Caco-2 (cell line): Measurements from ENCODE around the gene SERINC2. TPM values are rescaled to one million over a fixed set of nuclear protein-coding genes. Genes with fewer than 3 reads are reported as not detected.

Experiments used
- BruUV-seq: library from RNA; stranded (reverse); fragments of 400-500 nt; replicated peaks from 2 replicates; lab custom pipeline; 2021; lab: Mats Ljungman, UMichigan
- CTCF ChIA-PET: fragments of 300-600 bp; sonication (Branson Sonifier 250); formaldehyde crosslinking; loops from one replicate; lab custom pipeline; 2022; ENCODE audit warnings: antibody characterized with exemption; lab: Charles Lee
- POLR2A ChIA-PET: fragments of 300-600 bp; sonication (Branson Sonifier 250); formaldehyde crosslinking; loops from one replicate; lab custom pipeline; 2022; ENCODE audit warnings: antibody characterized with exemption; lab: Charles Lee
- DNase-seq, 2 experiments: peaks; one replicate each; pipeline versions ENCODE4 v3.0.0 to v3.0.0-alpha.2; 2020 to 2022
- H3K27me3 ChIP-seq: replicated peaks from 2 replicates; pipeline ENCODE4 v1.6.0; 2011; ENCODE audit warnings: low read length; ENCODE audit not compliant: control insufficient read depth, insufficient read depth
- H3K36me3 ChIP-seq: 2 replicates; pipeline ENCODE4 v1.5.1; 2011; ENCODE audit warnings: low read length; ENCODE audit not compliant: control insufficient read depth, insufficient read depth
- H3K4me1 ChIP-seq: fragments of 250-450 bp; sonication (Bioruptor Pico); 2 replicates; pipeline ENCODE4 v1.5.1; 2020; ENCODE audit warnings: mild to moderate bottlenecking
- H3K4me3 ChIP-seq: 2 replicates; pipeline ENCODE4 v1.5.1; 2011; ENCODE audit warnings: low read depth, mild to moderate bottlenecking, control low read depth, low read length
- H3K9me3 ChIP-seq: fragments of 250-450 bp; sonication (Bioruptor Pico); 2 replicates; pipeline ENCODE4 v1.5.1; 2020; ENCODE audit warnings: mild to moderate bottlenecking, moderate library complexity
- H3K27ac Mint-ChIP-seq: one replicate; pipeline ENCODE4 v1.8.0; 2022; ENCODE audit warnings: mixed read lengths; ENCODE audit not compliant: unreplicated experiment
- H3K27me3 Mint-ChIP-seq: one replicate; pipeline ENCODE4 v1.8.0; 2022; ENCODE audit warnings: mixed read lengths; ENCODE audit not compliant: insufficient read depth, unreplicated experiment
- H3K36me3 Mint-ChIP-seq: one replicate; pipeline ENCODE4 v1.8.0; 2022; ENCODE audit warnings: mild to moderate bottlenecking, mixed read lengths; ENCODE audit not compliant: insufficient read depth, unreplicated experiment
- H3K4me1 Mint-ChIP-seq: one replicate; pipeline ENCODE4 v1.8.0; 2022; ENCODE audit warnings: low read depth, mixed read lengths; ENCODE audit not compliant: unreplicated experiment
- H3K4me3 Mint-ChIP-seq: one replicate; pipeline ENCODE4 v1.8.0; 2022; ENCODE audit warnings: mild to moderate bottlenecking, moderate library complexity, mixed read lengths; ENCODE audit not compliant: unreplicated experiment
- H3K9me3 Mint-ChIP-seq: one replicate; pipeline ENCODE4 v1.8.0; 2022; ENCODE audit warnings: mixed read lengths; ENCODE audit not compliant: unreplicated experiment
- intact Hi-C: fragments of 100-400 bp; cut with micrococcal nuclease; formaldehyde crosslinking; loops from one replicate; pipeline ENCODE4 v1.10.0; 2022; ENCODE audit not compliant: unreplicated experiment
- total RNA-seq: library from RNA; stranded (reverse); gene quantifications from 2 replicates; pipeline ENCODE4 v1.2.3, GENCODE V29; 2022
- TF ChIP-seq, protein P1 (sequence below), 2 experiments: fragments of 200-600 bp in 1 of 2; IDR thresholded peaks; 1 replicate in 1 of 2; 2 replicates in 1 of 2; pipeline versions ENCODE4 v1.5.1 to v1.8.0; 2011 to 2022; ENCODE audit warnings: antibody characterized with exemption in 1 of 2, control low read depth in 1 of 2, inconsistent platforms in 1 of 2, low read depth in 1 of 2, low read length in 1 of 2, mild to moderate bottlenecking in 1 of 2, moderate library complexity in 1 of 2; ENCODE audit not compliant: insufficient read depth in 1 of 2, severe bottlenecking in 1 of 2, unreplicated experiment in 1 of 2

Gene SERINC2
- total RNA-seq, 1 experiment from 2014 or later: 30.0 TPM

DNA sequence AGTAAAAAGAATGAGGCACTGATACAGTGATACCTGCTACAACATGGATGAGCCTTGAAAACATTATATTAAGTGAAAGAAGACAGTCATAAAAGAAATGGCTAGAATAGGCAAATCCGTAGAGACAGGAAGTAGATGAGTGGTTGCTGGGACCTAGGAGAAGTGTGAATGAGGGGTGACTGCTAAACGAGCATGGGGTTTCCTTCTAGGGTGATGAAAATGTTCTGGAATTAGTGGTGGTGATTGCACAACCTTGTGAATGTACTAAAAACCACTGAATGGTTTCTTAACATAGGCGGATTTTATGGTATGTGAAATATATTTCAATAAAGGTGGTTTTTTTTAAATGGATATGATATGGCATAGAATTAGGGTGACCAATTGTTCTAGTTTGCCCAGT, 12.6 kb upstream of the SERINC2 start:
- Histone ChIP-seq H3K9me3 (no peaks in the 10 kb centered on the region), H3K4me3 (no peak overlapping the region), H3K4me1 (peaks cover 7% of the 10 kb centered on the region; the same call in 1 of the 2 replicates), H3K27me3 (no peaks in the 10 kb centered on the region), H3K36me3 (no peaks in the 10 kb centered on the region)
- no TSS peak for BruUV-seq
- H3K27me3 Mint-ChIP-seq: no peaks in the 10 kb centered on the region
- ChIA-PET CTCF (no interaction called here), POLR2A (no interaction called here)
- H3K4me3 Mint-ChIP-seq: no peak overlapping the region
- H3K4me1 Mint-ChIP-seq: peaks cover 6% of the 10 kb centered on the region
- TF ChIP-seq, protein P1, sequence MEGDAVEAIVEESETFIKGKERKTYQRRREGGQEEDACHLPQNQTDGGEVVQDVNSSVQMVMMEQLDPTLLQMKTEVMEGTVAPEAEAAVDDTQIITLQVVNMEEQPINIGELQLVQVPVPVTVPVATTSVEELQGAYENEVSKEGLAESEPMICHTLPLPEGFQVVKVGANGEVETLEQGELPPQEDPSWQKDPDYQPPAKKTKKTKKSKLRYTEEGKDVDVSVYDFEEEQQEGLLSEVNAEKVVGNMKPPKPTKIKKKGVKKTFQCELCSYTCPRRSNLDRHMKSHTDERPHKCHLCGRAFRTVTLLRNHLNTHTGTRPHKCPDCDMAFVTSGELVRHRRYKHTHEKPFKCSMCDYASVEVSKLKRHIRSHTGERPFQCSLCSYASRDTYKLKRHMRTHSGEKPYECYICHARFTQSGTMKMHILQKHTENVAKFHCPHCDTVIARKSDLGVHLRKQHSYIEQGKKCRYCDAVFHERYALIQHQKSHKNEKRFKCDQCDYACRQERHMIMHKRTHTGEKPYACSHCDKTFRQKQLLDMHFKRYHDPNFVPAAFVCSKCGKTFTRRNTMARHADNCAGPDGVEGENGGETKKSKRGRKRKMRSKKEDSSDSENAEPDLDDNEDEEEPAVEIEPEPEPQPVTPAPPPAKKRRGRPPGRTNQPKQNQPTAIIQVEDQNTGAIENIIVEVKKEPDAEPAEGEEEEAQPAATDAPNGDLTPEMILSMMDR (IDR thresholded peaks at IDR 0.05; ENCODE audit: insufficient read depth in 1 of 2, low read depth in 1 of 2, low read length in 1 of 2, severe bottlenecking in 1 of 2, unreplicated experiment in 1 of 2): no peak
- no peaks in the 10 kb centered on the region for H3K9me3 Mint-ChIP-seq
- no peaks in the 10 kb centered on the region for H3K36me3 Mint-ChIP-seq
- no peak overlapping the region for H3K27ac Mint-ChIP-seq
- intact Hi-C loops: no loop called here
- no peak for DNase-seq

DNA sequence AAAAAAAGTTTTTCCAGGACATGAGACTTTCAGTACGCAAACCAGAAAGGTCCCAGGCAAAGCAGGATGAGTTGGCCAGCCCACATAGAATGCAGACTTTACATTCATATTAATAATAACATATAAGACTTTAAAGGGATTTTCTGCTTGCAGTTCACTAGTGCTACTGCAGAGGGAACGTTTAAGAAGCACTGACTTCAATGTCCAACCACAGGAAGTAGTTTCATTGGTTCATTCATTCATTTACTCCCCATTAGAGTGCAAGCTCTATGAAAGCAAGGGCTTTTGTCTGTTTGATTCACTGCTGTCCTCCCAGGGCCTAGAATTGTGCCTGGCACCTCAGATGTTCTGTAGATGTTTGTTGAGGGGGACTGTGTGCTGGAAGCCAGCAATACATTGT, 11.8 kb upstream of the SERINC2 start:
- no peak overlapping the region for H3K4me3 ChIP-seq
- no peaks in the 10 kb centered on the region for H3K27me3 ChIP-seq
- Mint-ChIP-seq H3K27ac (no peak overlapping the region), H3K27me3 (no peaks in the 10 kb centered on the region), H3K4me3 (no peak overlapping the region), H3K9me3 (no peaks in the 10 kb centered on the region), H3K4me1 (peaks cover 6% of the 10 kb centered on the region), H3K36me3 (no peaks in the 10 kb centered on the region)
- ChIA-PET POLR2A (no interaction called here), CTCF (no interaction called here)
- TF ChIP-seq, protein P1 (IDR thresholded peaks at IDR 0.05; ENCODE audit: insufficient read depth in 1 of 2, low read depth in 1 of 2, low read length in 1 of 2, severe bottlenecking in 1 of 2, unreplicated experiment in 1 of 2): no peak
- no peaks in the 10 kb centered on the region for H3K36me3 ChIP-seq
- H3K4me1 ChIP-seq: peaks cover 7% of the 10 kb centered on the region; the same call in 1 of the 2 replicates
- no peak for DNase-seq
- BruUV-seq: no TSS peak
- intact Hi-C loops: no loop called here
- no peaks in the 10 kb centered on the region for H3K9me3 ChIP-seq

DNA sequence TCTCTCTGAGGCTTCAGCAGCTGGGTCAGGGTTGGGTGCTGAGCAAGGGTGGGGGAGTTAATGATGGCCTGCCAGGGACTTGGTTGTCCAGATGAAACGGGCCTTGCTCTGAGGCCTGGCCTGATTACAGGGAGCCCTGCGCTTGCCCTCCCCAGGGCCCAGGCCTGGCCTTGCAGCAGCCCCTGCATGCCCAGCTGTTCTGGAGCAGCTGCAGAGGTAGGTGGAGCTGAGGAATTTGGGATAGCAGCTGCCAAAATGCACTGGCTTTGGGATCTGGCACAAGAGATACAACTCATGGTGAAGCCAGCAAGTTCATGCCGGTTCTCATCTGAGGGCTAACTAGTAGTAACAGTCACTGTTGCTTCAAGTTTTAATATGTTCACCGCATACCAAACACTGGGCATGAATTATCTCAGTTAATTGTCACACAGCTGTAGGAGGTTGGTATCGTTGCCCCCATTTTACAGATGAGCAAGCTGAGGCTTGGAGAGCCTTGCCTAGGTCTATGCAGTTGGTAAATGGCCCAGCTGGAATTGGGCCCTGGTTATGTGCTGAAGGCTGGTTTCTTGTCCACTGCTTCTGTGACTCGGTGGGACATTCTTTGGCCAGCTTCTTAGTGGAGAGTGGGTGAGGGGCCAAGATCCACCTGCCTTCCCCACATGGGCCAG, 7.3 kb upstream of the SERINC2 start:
- no peak overlapping the region for H3K4me3 Mint-ChIP-seq
- TF ChIP-seq, protein P1 (IDR thresholded peaks at IDR 0.05; ENCODE audit: insufficient read depth in 1 of 2, low read depth in 1 of 2, low read length in 1 of 2, severe bottlenecking in 1 of 2, unreplicated experiment in 1 of 2): no peak
- Histone ChIP-seq H3K4me3 (no peak overlapping the region), H3K9me3 (no peaks in the 10 kb centered on the region), H3K36me3 (no peaks in the 10 kb centered on the region), H3K4me1 (no peaks in the 10 kb centered on the region), H3K27me3 (no peaks in the 10 kb centered on the region)
- no peak for DNase-seq
- H3K9me3 Mint-ChIP-seq: no peaks in the 10 kb centered on the region
- intact Hi-C loops: no loop called here
- H3K4me1 Mint-ChIP-seq: no peaks in the 10 kb centered on the region
- H3K27me3 Mint-ChIP-seq: no peaks in the 10 kb centered on the region
- H3K27ac Mint-ChIP-seq: no peak overlapping the region
- H3K36me3 Mint-ChIP-seq: no peaks in the 10 kb centered on the region
- CTCF ChIA-PET: no interaction called here
- POLR2A ChIA-PET: no interaction called here
- no TSS peak for BruUV-seq
